ENCODE data around the gene TIFAB.
A peak's percentile ranks its signal among the peaks of the same experiment; 100 is the strongest.

TIFAB gene

GRCh38 chr5:135480511-135480910 lies 28.4 kb upstream of the TIFAB start:
- DNase-seq (ENCODE audit: insufficient read length, low spot score) = no peak
- no peak for TF ChIP-seq CTCF (IDR thresholded peaks at IDR 0.05; ENCODE audit: insufficient read depth, missing control alignments)
- no peak for FAIRE-seq

GRCh38 chr5:135478938-135479337 lies 26.8 kb upstream of the TIFAB start:
- peak; percentile 31 for TF ChIP-seq CTCF (IDR thresholded peaks at IDR 0.05; ENCODE audit: insufficient read depth, missing control alignments)
- FAIRE-seq = no peak
- DNase-seq (ENCODE audit: insufficient read length, low spot score) = peak; percentile 93

- no peak for DNase-seq (ENCODE audit: insufficient read length, low spot score)
- no peak for TF ChIP-seq CTCF (IDR thresholded peaks at IDR 0.05; ENCODE audit: insufficient read depth, missing control alignments)
- FAIRE-seq = no peak
Measured at GRCh38 chr5:135477613-135478066, 25.5 kb upstream of the TIFAB start.

GRCh38 chr5:135476615-135477581 lies 24.7 kb upstream of the TIFAB start:
- no peak for FAIRE-seq
- no peak for TF ChIP-seq CTCF (IDR thresholded peaks at IDR 0.05; ENCODE audit: insufficient read depth, missing control alignments)
- no peak for DNase-seq (ENCODE audit: insufficient read length, low spot score)

GRCh38 chr5:135473956-135474670 lies 22.0 kb upstream of the TIFAB start:
- TF ChIP-seq CTCF (IDR thresholded peaks at IDR 0.05; ENCODE audit: insufficient read depth, missing control alignments) = no peak
- no peak for FAIRE-seq
- DNase-seq (ENCODE audit: insufficient read length, low spot score) = no peak

GRCh38 chr5:135472141-135472540 lies 20.0 kb upstream of the TIFAB start:
- TF ChIP-seq CTCF (IDR thresholded peaks at IDR 0.05; ENCODE audit: insufficient read depth, missing control alignments) = no peak
- DNase-seq (ENCODE audit: insufficient read length, low spot score) (no peak), FAIRE-seq (no peak)
